Endothelial cell of umbilical vein (primary cell): ENCODE measurements around the gene CCDC183. TPM values are rescaled to one million over a fixed set of nuclear protein-coding genes. Genes with fewer than 3 reads are reported as not detected.

Source experiments
- BruUV-seq: library from RNA; stranded (reverse); fragments of 400-500 nt; replicated peaks from 2 replicates; lab custom pipeline; 2021; lab: Mats Ljungman, UMichigan
- CTCF ChIA-PET: fragments of 300-600, 350-600 bp; sonication (Branson Sonifier 250); formaldehyde crosslinking; loops from one replicate; lab custom pipeline; 2021; ENCODE audit warnings: antibody characterized with exemption, inconsistent platforms; lab: Charles Lee
- POLR2A ChIA-PET: fragments of 300-600, 350-600 bp; sonication (Branson Sonifier 250); formaldehyde crosslinking; loops from one replicate; lab custom pipeline; 2021; ENCODE audit warnings: antibody characterized with exemption, inconsistent platforms; lab: Charles Lee
- DNase-seq: peaks from one replicate; pipeline ENCODE4 v3.0.0-alpha.2; 2011; ENCODE audit warnings: low read depth, low spot score
- FAIRE-seq: peaks from 2 replicates; lab custom pipeline; 2011; peaks lifted over from hg19 to GRCh38; lab: Jason Lieb, UNC
- H2AFZ ChIP-seq: 2 replicates; pipeline ENCODE4 v1.6.0; 2012; ENCODE audit warnings: low read depth, low read length, control low read depth, inconsistent platforms
- H3K27ac ChIP-seq: 2 replicates; pipeline ENCODE4 v1.5.1; 2011; ENCODE audit warnings: low read depth, mild to moderate bottlenecking, control low read depth, low read length, moderate library complexity; ENCODE audit not compliant: insufficient read depth
- H3K27me3 ChIP-seq, 2 experiments: 2 replicates each; pipeline versions ENCODE4 v1.6.0 to v1.6.1; 2011; ENCODE audit warnings: low read length in 2 of 2, mixed read lengths in 1 of 2; ENCODE audit not compliant: control insufficient read depth in 2 of 2, insufficient read depth in 2 of 2
- H3K36me3 ChIP-seq, 2 experiments: 2 replicates in 1 of 2; 3 replicates in 1 of 2; pipeline ENCODE4 v1.5.1; 2011; ENCODE audit warnings: low read length in 2 of 2, mild to moderate bottlenecking in 1 of 2, moderate library complexity in 1 of 2; ENCODE audit not compliant: control insufficient read depth in 2 of 2, insufficient read depth in 2 of 2; ENCODE audit errors: extremely low read depth in 1 of 2
- H3K4me1 ChIP-seq: 3 replicates; pipeline ENCODE4 v1.5.1; 2011; ENCODE audit warnings: mild to moderate bottlenecking, low read length; ENCODE audit not compliant: control insufficient read depth, insufficient read depth; ENCODE audit errors: extremely low read depth
- H3K4me2 ChIP-seq: 2 replicates; pipeline ENCODE4 v1.6.1; 2011; ENCODE audit warnings: low read length, control low read depth, mixed read lengths; ENCODE audit not compliant: insufficient read depth
- H3K4me3 ChIP-seq, 3 experiments: fragments of 200-600 bp in 1 of 3; sonication (generic), shearing (Covaris generic) in 1 of 3; replicated peaks in 1 of 3; 2 replicates each; pipeline ENCODE4 v1.5.1; 2011 to 2016; ENCODE audit warnings: control low read depth in 3 of 3, low read length in 3 of 3, mild to moderate bottlenecking in 2 of 3, inconsistent platforms in 1 of 3, low read depth in 1 of 3, moderate library complexity in 1 of 3; ENCODE audit not compliant: insufficient read depth in 1 of 3
- H3K79me2 ChIP-seq: 2 replicates; pipeline ENCODE4 v1.6.0; 2012; ENCODE audit warnings: low read length, inconsistent platforms; ENCODE audit not compliant: control insufficient read depth, insufficient read depth
- H3K9ac ChIP-seq: replicated peaks from 2 replicates; pipeline ENCODE3; 2011; ENCODE audit warnings: low read length, control low read depth; ENCODE audit not compliant: insufficient read depth; ENCODE audit errors: extremely low read depth
- H3K9me1 ChIP-seq: replicated peaks from 3 replicates; pipeline ENCODE4 v1.6.0; 2011; ENCODE audit warnings: mild to moderate bottlenecking, low read length; ENCODE audit not compliant: control insufficient read depth, insufficient read depth; ENCODE audit errors: extremely low read depth
- H3K9me3 ChIP-seq: replicated peaks from 2 replicates; pipeline ENCODE4 v1.5.1; 2012; ENCODE audit warnings: low read length, inconsistent platforms; ENCODE audit not compliant: control insufficient read depth, insufficient read depth
- H4K20me1 ChIP-seq: replicated peaks from 2 replicates; pipeline ENCODE3; 2011; ENCODE audit warnings: mild to moderate bottlenecking, low read length; ENCODE audit not compliant: control insufficient read depth, insufficient read depth; ENCODE audit errors: extremely low read depth
- CTCF ChIP-seq, 2 donors: IDR thresholded peaks; 1 replicate in 1 of 2; 2 replicates in 1 of 2; pipeline ENCODE4 v1.5.1; 2011; ENCODE audit warnings: low read length in 2 of 2, mild to moderate bottlenecking in 2 of 2, moderate library complexity in 2 of 2, control low read depth in 1 of 2, inconsistent platforms in 1 of 2, low read depth in 1 of 2; ENCODE audit not compliant: insufficient read depth in 1 of 2; ENCODE audit errors: extremely low read depth in 1 of 2
- EZH2 ChIP-seq: IDR thresholded peaks from 2 replicates; pipeline ENCODE4 v1.6.1; 2012; ENCODE audit warnings: borderline replicate concordance, low read depth, mild to moderate bottlenecking, moderate library complexity, low read length, inconsistent platforms; ENCODE audit not compliant: severe bottlenecking
- FOS ChIP-seq: IDR thresholded peaks from 2 replicates; pipeline ENCODE4 v1.6.1; 2011; ENCODE audit warnings: mild to moderate bottlenecking, low read length, moderate library complexity, borderline replicate concordance; ENCODE audit not compliant: insufficient read depth
- GATA2 ChIP-seq: IDR thresholded peaks from 2 replicates; pipeline ENCODE4 v1.7.0; 2011; ENCODE audit warnings: low read depth, mild to moderate bottlenecking, moderate library complexity, mixed read lengths, low read length; ENCODE audit not compliant: insufficient read length, insufficient read depth
- JUN ChIP-seq: IDR thresholded peaks from 2 replicates; pipeline ENCODE4 v1.6.1; 2011; ENCODE audit warnings: borderline replicate concordance, low read depth; ENCODE audit not compliant: insufficient read length, insufficient read depth
- MAX ChIP-seq: IDR thresholded peaks from 2 replicates; pipeline ENCODE4 v1.6.1; 2011; ENCODE audit not compliant: insufficient read depth, insufficient read length
- MYC ChIP-seq: IDR thresholded peaks from one replicate; pipeline ENCODE4 v1.6.1; 2011; ENCODE audit warnings: mild to moderate bottlenecking, low read depth, low read length
- POLR2A ChIP-seq: IDR thresholded peaks from 2 replicates; pipeline ENCODE4 v1.6.1; 2012; ENCODE audit warnings: low read depth, mild to moderate bottlenecking, control low read depth, low read length
- POLR2AphosphoS5 ChIP-seq: IDR thresholded peaks from 2 replicates; pipeline ENCODE4 v1.6.1; 2012; ENCODE audit warnings: low read depth, mild to moderate bottlenecking, control low read depth, low read length, moderate library complexity; ENCODE audit not compliant: insufficient read depth
- dilution Hi-C: fragments of 300-500 bp; cut with MboI; formaldehyde crosslinking; loops from one replicate; pipeline ENCODE4 v1.15.0; 2019; ENCODE audit warnings: low sequenced_read_pairs; ENCODE audit not compliant: extremely low pct_ligation_motif_present
- intact Hi-C: fragments of 100-400 bp; cut with micrococcal nuclease; formaldehyde crosslinking; loops from one replicate; pipeline ENCODE4 v1.10.0; 2022
- polyA plus RNA-seq, 4 experiments: library from polyadenylated mRNA; depleted of rRNA in 3 of 4; stranded (reverse) in 3 of 4; unstranded in 1 of 4; fragments of >200 nt; gene quantifications; 2 replicates each; pipeline versions ENCODE4 v1.2.1 to v1.2.3, GENCODE V29; 2011 to 2012; ENCODE audit warnings: missing spikeins in 1 of 4
- total RNA-seq: library from RNA; stranded (reverse); gene quantifications from 2 replicates; pipeline ENCODE4 v1.2.3, GENCODE V29; 2021

Gene CCDC183
- total and polyA plus RNA-seq, 2 donors (not counting 3 experiments of a cell fraction or from before 2014, with no cell fraction given), result 0.50 TPM; not detected in 1

- H3K9ac ChIP-seq, result peak within 1 kb of the TSS; percentile 80
- peaks cover 0 to under 1% of the 10 kb centered on the region in 2 experiments for H3K36me3 ChIP-seq
- H3K4me1 ChIP-seq, result peaks cover 15% of the 10 kb centered on the region
- ChIA-PET POLR2A (interaction anchor here (1.0 kb wide), 1 partner anchor 13 kb away, joined by 7 read pairs; no protein-coding TSS in a partner anchor), CTCF (interaction anchor here (0.9 to 3.7 kb wide), 8 partner anchors 15 to 242 kb away, joined by 3 to 13 read pairs (median 4); partner anchors contain the start of genes AJM1, FBXW5 and TMEM141)
- peak; percentile 78 for FAIRE-seq
- DNase-seq, result peak; percentile 80
- no peaks in the 10 kb centered on the region for H4K20me1 ChIP-seq
- TF ChIP-seq MAX (no peak), FOS (no peak), POLR2A (peak; percentile 94), JUN (no peak), GATA2 (no peak), CTCF (IDR thresholded peaks at IDR 0.05; ENCODE audit: extremely low read depth in 1 of 2, insufficient read depth in 1 of 2, low read depth in 1 of 2, low read length in 2 of 2) (no peak), POLR2AphosphoS5 (peak; percentile 89), EZH2 (no peak), MYC (no peak)
- H3K9me1 ChIP-seq, result no peaks in the 10 kb centered on the region
- dilution Hi-C loops (loop anchor here (25.0 kb wide), 1 partner anchor 130 kb away; the partner anchor contains the start of genes C8G and FBXW5), intact Hi-C loops (loop anchor here (1.0 to 5.0 kb wide), 2 partner anchors 35 to 137 kb away; partner anchors contain the start of genes AJM1 and FBXW5)
- H3K27me3 ChIP-seq, result peaks cover 0 to under 1% of the 10 kb centered on the region in 2 experiments
- no peaks in the 10 kb centered on the region for H3K9me3 ChIP-seq
- H3K4me3 ChIP-seq, result peak within 1 kb of the TSS; percentile 78 to 98 (median 90)
- TSS peak; percentile 43 for BruUV-seq
- H3K4me2 ChIP-seq, result peak within 1 kb of the TSS; percentile 70
- H3K79me2 ChIP-seq, result peaks cover 37% of the 10 kb centered on the region
- H3K27ac ChIP-seq, result peak within 1 kb of the TSS; percentile 59
- peak within 1 kb of the TSS; percentile 71 for H2AFZ ChIP-seq
Observed at GRCh38 chr9:136807281-136808074, 11.3 kb downstream of the CCDC183 start, which contains the start of gene RABL6. Gene RABL6 (plus strand): TSS chr9:136807948. CDS start chr9:136808197, 249 bp downstream.
